KOPT-K1 (cell line): Measurements from ENCODE around the gene SLC17A7.

Source experiments
- H3K27ac ChIP-seq: fragments of 200-600 bp; sonication (generic); 2 replicates; pipeline ENCODE4 v1.5.1; 2016; ENCODE audit warnings: antibody characterized with exemption, mild to moderate bottlenecking, low read depth, low read length; ENCODE audit not compliant: poor library complexity, severe bottlenecking
- H3K36me3 ChIP-seq: fragments of 200-600 bp; sonication (generic); 2 replicates; pipeline ENCODE4 v1.5.1; 2017; ENCODE audit warnings: antibody characterized with exemption, mild to moderate bottlenecking, low read length, moderate library complexity; ENCODE audit not compliant: insufficient read depth
- H3K9me3 ChIP-seq: fragments of 200-600 bp; sonication (generic); 2 replicates; pipeline ENCODE4 v1.5.1; 2017; ENCODE audit warnings: antibody characterized with exemption, low read length, mild to moderate bottlenecking; ENCODE audit not compliant: insufficient read depth, poor library complexity, severe bottlenecking

SLC17A7 gene

GRCh38 chr19:49418511-49418910 lies 22.8 kb downstream of the SLC17A7 start:
- H3K9me3 ChIP-seq = no peaks in the 10 kb centered on the region
- no peaks in the 10 kb centered on the region for H3K36me3 ChIP-seq
- H3K27ac ChIP-seq = no peak overlapping the region

DNA sequence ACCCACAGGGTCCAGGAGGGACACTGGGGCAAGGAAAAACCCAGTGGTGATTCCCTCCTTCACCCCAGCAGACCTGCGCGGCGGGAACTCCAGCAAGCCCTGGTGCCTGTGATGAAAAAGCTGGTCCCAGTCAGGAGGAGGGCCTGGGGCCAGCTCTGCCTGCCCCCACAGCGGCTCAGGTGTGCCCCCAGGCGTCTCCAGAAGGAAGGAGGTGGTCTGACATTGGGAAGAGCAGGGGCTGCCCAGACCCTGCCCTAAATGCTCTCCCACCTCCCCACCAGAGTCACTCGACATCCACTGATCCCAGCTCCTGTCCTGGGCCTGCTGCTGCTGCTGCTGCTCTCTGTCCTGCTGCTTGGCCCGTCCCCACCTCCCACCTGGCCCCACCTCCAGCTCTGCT lies 24.2 kb downstream of the SLC17A7 start:
- Histone ChIP-seq H3K36me3 (no peaks in the 10 kb centered on the region), H3K9me3 (no peaks in the 10 kb centered on the region), H3K27ac (no peak overlapping the region)

DNA sequence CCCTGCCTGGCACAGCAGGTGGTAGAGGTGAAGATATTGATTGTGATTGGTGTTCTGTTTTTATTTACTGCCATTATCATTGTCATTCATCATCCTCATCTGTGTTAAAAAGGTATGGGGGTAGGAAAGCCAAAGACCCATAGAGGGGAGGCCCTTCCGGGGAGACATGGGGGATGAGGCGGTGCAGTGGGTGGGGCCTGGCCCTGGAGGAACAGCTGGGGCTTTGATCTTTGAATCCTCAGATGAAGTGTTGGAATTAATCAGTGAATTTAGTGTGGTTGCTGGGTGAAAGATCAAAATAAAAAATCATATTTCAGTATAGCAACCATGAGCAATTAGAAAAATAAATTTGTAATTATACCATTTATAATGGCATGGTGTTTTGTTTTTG lies 25.5 kb downstream of the SLC17A7 start:
- no peaks in the 10 kb centered on the region for H3K36me3 ChIP-seq
- no peak overlapping the region for H3K27ac ChIP-seq
- H3K9me3 ChIP-seq = no peaks in the 10 kb centered on the region

GRCh38 chr19:49415102-49415809 lies 26.1 kb downstream of the SLC17A7 start:
- no peak overlapping the region for H3K27ac ChIP-seq
- no peaks in the 10 kb centered on the region for H3K9me3 ChIP-seq
- H3K36me3 ChIP-seq = no peaks in the 10 kb centered on the region

GRCh38 chr19:49414256-49414655 lies 27.1 kb downstream of the SLC17A7 start:
- Histone ChIP-seq H3K27ac (no peak overlapping the region), H3K9me3 (no peaks in the 10 kb centered on the region), H3K36me3 (no peaks in the 10 kb centered on the region)

- Histone ChIP-seq H3K36me3 (no peaks in the 10 kb centered on the region), H3K27ac (no peak overlapping the region)
These were observed 28.0 kb downstream of the SLC17A7 start for GRCh38 chr19:49413348-49413747.

DNA sequence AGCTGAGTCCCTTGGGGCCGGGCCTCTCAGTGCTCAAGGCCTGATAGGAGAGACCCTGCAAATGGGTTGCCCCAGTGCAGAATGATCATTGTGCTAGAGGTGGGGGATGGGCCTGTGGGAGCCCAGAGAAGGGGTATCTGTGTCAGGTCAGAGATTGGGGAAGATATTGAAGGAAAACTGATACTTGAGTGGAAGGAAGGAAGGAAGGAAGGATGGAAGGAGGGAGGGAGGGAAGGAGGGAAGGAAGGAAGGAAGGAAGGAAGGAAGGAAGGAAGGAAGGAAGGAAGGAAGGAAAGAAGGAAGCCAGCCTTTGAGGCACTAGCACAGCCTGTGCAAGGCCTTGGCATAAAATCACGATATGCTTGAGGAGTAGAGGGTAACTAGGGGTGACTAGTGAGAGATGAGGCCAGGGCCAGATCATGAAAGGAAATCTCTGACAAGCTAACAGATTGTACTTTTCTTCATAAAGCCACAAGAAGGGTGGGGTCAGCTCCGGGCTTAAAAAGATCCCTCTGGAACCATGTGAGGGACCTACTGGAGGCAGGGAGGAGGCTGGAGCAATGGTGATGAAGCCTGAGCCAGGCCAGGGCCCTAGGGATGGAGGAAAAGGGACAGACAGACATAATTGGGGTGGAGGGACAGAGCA lies 29.5 kb downstream of the SLC17A7 start:
- H3K36me3 ChIP-seq = no peaks in the 10 kb centered on the region
- no peak overlapping the region for H3K27ac ChIP-seq
- H3K9me3 ChIP-seq = no peaks in the 10 kb centered on the region

More at GRCh38 chr19:49413348-49413747, 28.0 kb downstream of the SLC17A7 start:
- H3K9me3 ChIP-seq = no peaks in the 10 kb centered on the region

DNA sequence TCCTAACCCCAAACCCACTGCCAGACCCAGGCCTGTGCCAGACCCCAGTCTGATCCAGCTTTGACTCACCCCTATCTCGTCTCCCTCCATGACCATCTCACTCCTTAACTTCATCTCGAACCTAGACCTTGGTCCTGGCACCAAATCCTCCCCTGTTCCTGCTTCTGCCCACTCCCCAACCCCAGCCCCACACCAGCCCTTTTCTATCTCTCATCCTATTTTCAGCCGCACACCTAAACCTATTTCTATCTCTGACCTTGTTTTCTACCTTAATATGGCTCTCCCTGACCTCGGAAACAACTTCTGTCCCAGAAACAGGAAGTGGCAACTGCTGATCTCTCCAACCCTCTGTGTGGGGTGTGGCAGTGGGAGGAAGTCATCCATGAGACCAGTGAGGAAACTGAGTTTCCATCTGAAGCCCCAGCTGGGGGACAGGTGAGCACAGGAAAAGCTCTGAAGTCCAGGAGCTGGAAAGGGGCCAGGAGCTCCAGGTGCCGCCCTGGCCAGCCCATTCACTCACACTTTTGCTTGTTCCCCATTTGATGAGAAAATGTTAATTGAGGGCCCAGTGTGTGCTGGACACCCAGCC lies 31.8 kb downstream of the SLC17A7 start:
- Histone ChIP-seq H3K9me3 (no peaks in the 10 kb centered on the region), H3K36me3 (no peaks in the 10 kb centered on the region), H3K27ac (peak overlapping the region; percentile 58)

- H3K27ac ChIP-seq = peak overlapping the region; percentile 58
- H3K36me3 ChIP-seq = no peaks in the 10 kb centered on the region
- H3K9me3 ChIP-seq = no peaks in the 10 kb centered on the region
These were observed 32.4 kb downstream of the SLC17A7 start for GRCh38 chr19:49408816-49409440.

DNA sequence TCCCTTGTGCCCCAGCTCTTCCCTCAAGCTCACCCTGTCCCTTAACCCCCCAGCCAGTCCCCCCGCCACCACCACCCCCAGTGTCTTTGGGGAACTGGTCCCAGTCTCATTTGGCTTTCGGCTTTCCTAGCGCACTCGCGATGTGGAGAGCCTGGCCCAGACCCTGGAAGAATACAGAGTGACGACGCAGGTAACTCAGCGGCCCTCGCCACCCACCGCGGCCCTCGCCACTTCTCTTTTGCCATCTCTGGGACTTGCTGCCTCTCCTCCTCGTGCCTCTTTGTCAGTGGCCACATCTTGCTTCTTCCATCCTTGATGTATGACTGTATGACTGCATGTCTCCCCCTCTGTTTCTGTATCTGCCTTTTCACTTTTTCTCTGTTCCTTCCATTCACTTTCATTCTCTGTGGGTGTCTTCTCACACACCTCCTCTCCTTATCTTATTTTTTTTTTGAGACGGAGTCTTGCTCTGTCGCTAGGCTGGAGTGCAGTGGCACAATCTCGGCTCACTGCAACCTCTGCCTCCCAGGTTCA lies 33.8 kb downstream of the SLC17A7 start:
- Histone ChIP-seq H3K36me3 (no peaks in the 10 kb centered on the region), H3K27ac (no peak overlapping the region), H3K9me3 (no peaks in the 10 kb centered on the region)

GRCh38 chr19:49407079-49407478 lies 34.2 kb downstream of the SLC17A7 start:
- Histone ChIP-seq H3K9me3 (no peaks in the 10 kb centered on the region), H3K27ac (no peak overlapping the region), H3K36me3 (no peaks in the 10 kb centered on the region)

- no peaks in the 10 kb centered on the region for H3K9me3 ChIP-seq
- no peaks in the 10 kb centered on the region for H3K36me3 ChIP-seq
- no peak overlapping the region for H3K27ac ChIP-seq
These were observed 37.7 kb downstream of the SLC17A7 start for GRCh38 chr19:49403404-49404187.

DNA sequence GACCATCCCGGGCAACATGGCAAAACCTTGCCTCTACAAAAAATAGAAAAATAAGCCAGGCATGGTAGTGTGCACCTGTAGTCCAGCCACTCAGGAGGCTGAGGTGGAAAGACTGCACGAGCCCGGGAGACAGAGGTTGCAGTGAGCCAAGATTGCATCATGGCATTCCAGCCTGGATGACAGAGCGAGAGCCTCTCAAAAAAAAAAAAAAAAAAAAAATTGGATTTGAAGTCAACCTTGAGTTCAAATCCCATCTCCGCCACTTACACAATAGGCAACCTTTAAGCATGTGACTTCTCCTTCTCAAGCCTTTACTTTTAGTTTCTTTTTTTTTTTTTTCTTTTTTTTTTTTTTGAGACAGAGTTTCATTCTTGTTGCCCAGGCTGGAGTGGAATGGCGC lies 41.3 kb downstream of the SLC17A7 start:
- Histone ChIP-seq H3K27ac (no peak overlapping the region), H3K9me3 (no peaks in the 10 kb centered on the region)

GRCh38 chr19:49398931-49399330 lies 42.4 kb downstream of the SLC17A7 start:
- Histone ChIP-seq H3K36me3 (no peaks in the 10 kb centered on the region), H3K9me3 (no peaks in the 10 kb centered on the region), H3K27ac (no peak overlapping the region)

More for the DNA sequence above, 41.3 kb downstream of the SLC17A7 start:
- no peaks in the 10 kb centered on the region for H3K36me3 ChIP-seq
